Upper lobe of left lung (tissue), 4 donors: ENCODE data around the gene GPR55.

ENCODE experiments used
- POLR2AphosphoS5 ChIP-seq, 2 donors: sonication (generic); formaldehyde crosslinking; IDR thresholded peaks; one replicate each; pipeline ENCODE4 v1.5.1; 2017; ENCODE audit warnings: antibody characterized with exemption in 2 of 2
- TF ChIP-seq, protein P1 (sequence below), 6 experiments: fragments of 450-650 bp in 4 of 6; fragments of 200-600 bp in 2 of 6; sonication (generic) in 2 of 6; IDR thresholded peaks; one replicate each; pipeline ENCODE4 v1.5.1; 2016 to 2019; ENCODE audit warnings: antibody characterized with exemption in 6 of 6

DNA sequence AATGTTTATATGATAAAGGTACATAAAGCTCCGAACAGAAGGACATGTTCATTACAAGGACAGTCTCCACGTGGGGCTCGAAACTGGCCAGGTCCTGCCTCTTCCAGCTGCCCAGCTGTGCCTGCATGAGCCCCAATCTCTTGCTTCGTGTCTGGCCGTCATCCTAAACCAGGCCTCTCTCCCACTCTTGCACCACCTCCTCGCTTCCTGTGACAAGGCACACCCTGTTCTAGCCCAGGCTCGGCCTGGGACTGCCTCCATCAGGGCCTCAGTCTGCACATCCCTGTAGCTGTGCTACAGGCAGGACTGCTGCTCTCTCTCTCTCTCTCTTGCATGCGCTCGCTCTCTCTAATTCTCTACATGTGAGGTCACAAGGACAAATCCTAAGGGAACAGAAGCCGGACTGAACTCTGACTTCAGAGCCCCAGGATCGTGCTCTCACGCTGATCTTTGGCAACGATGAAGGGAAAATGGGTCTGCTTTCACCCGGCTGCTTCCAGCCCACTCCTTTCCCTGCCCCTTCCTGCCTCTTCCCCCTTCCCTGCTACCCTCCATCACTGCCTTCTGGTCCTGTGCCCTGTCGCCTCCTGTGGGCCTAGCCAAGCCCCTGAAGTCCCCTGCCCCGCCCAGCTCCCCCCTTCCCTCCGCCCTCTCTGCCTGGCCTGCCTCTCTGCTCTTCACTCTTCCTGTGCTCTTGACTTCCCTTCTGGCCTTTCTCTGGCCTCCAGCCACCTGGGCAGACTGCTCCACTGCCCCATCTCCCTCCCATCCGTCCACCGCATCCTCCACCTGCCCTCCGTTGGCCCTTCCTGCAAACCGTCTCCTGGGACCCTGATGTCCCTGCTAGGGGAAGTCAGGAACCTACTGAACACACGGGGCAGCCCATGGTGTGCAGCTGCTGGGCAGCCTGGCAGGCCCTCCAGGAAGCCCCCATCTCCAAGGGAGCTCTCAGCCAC lies 7.8 kb upstream of the GPR55 start:
- TF ChIP-seq, protein P1, sequence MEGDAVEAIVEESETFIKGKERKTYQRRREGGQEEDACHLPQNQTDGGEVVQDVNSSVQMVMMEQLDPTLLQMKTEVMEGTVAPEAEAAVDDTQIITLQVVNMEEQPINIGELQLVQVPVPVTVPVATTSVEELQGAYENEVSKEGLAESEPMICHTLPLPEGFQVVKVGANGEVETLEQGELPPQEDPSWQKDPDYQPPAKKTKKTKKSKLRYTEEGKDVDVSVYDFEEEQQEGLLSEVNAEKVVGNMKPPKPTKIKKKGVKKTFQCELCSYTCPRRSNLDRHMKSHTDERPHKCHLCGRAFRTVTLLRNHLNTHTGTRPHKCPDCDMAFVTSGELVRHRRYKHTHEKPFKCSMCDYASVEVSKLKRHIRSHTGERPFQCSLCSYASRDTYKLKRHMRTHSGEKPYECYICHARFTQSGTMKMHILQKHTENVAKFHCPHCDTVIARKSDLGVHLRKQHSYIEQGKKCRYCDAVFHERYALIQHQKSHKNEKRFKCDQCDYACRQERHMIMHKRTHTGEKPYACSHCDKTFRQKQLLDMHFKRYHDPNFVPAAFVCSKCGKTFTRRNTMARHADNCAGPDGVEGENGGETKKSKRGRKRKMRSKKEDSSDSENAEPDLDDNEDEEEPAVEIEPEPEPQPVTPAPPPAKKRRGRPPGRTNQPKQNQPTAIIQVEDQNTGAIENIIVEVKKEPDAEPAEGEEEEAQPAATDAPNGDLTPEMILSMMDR (IDR thresholded peaks at IDR 0.05) = no peak
- peak in 1 of 2 donors; percentile 60 for TF ChIP-seq POLR2AphosphoS5 (IDR thresholded peaks at IDR 0.05)
